Stimulated activated CD8-positive, alpha-beta memory T cell treated with anti-CD3 and anti-CD28 coated beads, Interleukin-12 subunit alpha, Interleukin-12 subunit beta, amount 100 ng/mL, for 24 hours (primary cell): ENCODE results near the gene OLFM1.

ENCODE experiments used
- DNase-seq: peaks from one replicate; pipeline ENCODE4 v3.0.0-alpha.2; 2020; ENCODE audit errors: extremely low read depth

Gene OLFM1

DNA sequence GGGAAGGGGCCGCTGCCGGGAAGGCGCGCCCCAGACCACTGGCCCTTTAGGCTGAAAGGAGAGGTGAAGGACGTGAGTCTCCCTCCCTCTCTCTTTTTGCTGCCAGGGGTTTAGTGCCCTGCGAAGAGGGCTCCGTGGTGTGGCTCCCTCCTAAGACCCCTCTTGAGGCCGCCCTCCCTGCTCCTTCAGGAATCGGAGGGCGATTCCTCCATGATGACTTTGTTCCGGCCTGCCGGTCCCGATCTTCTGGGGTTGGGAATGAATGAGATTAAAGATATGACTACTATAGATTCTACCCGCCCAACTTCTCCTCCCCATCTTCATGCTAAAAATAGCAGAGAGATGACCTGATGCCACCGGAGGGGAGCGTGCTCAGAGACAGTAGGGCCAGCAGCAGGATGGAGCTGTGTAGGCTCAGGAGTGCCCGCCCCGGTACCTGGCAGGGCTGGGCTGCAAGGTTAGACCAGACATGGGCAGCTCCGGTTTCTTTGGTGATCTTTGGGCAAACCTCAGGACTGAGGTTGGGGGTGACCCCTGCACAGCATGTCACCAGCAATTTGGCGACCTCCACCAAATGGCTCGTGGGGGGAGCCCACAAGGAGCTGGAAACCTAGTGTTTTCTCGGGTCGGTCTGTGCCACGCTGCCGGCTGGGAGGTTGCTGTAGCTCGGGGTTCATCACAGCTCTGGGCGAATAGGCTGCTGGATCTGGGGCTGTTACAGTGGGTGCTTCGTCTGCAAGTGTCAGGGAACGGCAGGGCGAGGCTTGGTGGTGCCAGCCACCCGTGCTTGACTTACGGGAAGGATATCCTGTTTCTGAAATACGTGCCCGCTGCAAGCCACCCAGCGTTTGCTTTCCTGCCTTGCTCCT lies 1.7 kb downstream of the OLFM1 start:
- no peak for DNase-seq

DNA sequence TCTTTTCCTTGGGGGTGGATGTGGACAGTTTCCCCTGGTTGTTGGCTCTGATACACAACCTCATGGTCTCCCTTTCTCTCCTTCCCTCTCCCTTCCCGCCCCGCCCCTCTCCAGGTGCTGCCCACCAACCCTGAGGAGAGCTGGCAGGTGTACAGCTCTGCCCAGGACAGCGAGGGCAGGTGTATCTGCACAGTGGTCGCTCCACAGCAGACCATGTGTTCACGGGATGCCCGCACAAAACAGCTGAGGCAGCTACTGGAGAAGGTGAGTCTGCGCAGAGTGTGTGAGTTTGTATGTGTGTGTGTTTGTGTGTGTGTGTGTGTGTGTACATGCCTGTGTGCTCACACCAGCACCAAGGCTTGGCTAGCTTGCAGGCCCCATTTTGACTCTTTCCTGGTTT lies 2.6 kb downstream of the OLFM1 start:
- no peak for DNase-seq

DNA sequence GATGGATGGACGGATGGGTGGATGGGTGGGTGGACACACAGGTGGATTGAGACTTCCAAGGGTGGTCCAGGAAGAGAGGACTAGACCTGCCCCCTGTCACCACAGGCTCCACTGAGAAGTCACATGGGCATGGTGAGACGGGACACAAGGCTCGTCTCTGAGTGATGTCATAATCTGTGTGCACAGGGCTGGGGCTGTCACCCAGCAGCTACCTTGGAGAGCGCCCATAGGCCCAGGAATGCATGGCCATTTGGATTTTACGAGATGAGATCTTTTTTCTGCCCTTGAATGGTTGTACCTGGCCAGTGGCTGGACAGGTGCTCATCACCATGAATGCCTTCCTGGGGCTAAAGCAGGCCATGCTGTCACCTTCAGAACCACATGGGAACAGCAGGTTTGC lies 3.1 kb downstream of the OLFM1 start:
- no peak for DNase-seq

DNA sequence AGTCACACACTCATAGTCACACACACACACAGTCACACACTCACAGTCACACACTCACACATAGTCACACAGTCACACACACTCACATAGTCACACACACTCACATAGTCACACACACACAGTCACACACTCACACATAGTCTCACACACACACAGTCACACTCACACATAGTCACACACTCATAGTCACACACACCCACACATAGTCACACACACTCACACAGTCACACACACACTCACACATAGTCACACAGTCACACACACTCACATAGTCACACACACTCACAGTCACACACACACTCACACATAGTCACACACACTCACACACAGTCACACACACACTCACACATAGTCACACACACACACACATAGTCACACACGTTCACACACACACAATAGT lies 4.1 kb downstream of the OLFM1 start:
- DNase-seq, result no peak

DNA sequence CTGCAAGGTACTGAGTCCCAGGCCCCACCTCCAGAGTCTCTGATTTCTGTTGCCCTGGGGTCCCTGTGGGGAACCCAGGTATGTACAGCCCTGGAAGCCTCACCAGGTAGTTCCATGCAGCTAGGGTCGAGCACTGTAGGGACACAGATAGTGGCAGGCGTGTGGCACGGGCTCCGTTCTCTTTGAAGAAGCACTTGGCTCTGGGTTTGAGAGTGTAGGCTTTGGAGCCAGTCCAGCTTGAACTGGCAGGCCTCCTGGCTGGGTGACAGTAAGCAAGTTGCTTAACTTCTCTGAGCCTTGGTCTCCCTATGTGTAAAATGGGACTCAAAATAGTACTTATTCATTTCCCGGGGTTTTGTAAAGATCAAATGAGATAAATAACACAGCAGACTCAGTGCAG lies 5.6 kb downstream of the OLFM1 start:
- DNase-seq, result no peak

DNA sequence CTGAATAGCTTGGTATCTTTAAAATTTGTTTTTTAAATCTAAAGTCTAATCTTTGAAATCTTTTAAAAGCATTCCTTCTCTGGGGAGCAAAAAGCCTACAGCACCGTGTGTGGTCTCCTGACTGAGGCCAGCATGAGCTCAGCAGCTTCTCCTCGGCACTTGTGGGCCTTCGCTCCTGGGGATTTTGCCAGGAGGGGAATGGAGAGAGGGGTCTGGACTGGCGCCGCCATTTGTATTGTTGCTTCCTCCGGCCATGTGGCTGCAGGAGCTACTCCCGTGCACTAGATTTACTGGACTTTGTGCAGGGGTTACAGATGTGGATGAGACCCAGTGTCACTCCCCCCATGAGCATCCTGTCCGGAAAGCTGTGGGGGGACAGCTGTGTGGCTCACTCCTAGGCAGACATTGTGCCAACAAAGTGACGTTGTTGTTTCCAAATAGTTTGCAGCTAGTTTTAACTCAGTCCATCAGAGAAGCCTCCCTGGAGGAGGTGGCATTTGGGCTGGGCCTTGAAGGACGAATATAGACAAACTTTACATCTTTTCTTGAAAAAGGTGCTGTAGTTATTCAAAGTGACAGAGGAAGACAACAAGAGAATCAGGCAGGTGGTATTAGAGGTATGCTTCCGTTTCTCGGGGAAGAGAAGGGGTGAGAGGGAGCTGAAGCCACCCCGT lies 6.6 kb downstream of the OLFM1 start:
- no peak for DNase-seq

DNA sequence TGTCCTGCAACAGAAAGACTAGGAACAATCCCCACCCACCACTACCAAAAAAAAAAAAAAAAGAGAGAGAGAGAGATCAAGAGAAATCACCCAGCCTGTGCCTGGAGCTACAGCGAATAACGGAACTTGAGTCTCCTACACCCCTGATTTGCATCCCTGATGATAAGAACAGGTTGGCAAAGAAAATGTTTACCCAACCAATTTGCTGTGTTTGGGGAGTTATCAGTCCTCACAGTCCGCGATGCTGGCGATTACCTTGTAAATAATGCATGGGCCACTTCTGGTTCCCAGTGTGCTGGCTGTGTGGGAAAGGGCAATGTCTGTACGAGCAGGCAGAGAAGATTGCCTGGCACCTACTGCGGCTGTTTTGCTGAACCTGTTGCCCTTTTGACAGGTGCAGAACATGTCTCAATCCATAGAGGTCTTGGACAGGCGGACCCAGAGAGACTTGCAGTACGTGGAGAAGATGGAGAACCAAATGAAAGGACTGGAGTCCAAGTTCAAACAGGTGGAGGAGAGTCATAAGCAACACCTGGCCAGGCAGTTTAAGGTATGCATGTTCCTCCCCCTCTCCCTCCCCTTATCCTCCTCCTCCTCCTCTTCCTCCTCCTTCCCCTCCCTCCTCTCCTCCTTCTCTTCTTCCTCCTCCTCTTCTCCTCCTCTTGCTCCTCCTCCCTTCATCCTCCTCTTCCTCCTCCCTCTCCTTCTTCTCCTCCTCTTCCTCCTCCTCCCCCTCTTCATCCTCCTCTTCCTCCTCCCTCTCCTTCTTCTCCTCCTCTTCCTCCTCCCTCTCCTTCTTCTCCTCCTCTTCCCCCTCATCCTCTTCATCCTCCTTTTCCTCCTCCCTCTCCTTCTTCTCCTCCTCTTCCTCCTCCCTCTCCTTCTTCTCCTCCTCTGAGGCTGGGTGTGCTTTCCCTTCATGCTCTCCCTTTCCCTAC lies 8.3 kb downstream of the OLFM1 start:
- DNase-seq, result no peak

DNA sequence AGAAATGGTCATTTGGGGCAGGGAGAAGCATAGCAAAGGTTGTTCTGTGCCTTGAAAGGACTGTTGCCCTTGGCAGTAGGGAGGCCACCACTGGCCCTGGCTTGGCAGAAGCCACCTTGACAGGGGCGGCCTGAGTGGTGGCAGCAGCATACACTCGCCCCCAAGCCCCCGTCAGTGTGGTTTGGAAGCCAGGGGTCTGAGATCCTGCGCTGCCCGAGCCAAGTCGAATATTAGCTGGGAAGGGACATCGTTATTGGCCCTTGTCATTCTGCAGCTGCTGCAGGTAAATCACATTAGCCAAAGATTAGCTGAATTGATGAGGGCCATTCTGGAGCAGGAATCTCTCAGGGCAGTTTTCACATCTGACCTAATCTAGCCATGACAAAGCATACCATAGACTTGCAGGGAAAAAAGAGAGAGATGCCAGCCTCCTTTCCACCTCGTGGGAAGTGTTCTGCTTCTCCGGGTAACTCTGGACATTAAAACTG lies 9.0 kb downstream of the OLFM1 start:
- no peak for DNase-seq

DNA sequence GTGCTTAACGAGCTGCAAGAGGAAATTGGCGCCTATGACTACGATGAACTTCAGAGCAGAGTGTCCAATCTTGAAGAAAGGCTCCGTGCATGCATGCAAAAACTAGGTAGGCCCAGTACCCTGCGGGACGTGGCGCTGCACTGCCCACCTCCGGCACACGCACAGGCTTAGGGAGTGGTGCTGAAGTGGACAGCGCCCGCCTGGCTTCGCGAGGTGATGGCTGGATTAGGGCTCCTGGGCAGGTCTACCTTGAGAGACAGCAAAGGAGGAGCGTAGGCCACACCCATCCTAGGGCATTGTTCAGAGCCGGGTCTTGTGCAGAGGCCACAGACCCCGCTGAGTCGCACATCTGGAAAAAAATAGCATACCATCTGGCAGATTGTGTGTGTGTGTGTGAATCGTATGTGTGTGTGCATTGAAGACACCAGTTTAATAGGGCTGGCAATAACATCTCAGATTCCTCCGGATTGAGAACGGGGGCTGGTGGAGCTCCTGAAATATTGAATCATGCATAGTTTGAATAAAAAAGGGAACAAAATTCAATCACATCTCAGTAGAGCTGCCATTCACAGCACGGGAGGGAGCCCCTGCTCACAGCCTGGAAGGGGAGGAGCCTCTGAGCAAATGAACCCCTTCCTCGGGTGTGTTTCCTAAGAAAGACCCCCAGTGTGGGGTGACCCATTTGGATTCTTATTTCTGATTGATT lies 11.1 kb downstream of the OLFM1 start:
- DNase-seq, result no peak

DNA sequence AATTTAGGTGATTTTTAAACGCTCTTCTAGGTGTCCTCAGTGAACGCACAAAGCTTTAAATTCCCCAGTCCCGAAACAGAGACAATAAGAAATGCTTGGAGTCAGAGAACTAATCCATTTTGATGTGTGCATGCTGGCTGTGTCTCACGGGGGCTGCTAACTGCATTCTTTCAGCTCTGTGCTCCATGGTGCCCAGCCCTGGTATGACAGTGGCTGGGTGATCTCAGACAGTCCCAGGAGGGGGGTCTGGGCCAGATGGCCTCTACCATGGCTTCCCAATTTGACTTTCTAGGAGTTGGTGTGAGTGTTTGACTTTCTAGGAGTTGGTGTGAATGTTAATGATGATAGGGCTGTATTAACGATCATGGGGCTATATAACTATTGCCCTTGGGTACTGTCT lies 12.1 kb downstream of the OLFM1 start:
- no peak for DNase-seq

DNA sequence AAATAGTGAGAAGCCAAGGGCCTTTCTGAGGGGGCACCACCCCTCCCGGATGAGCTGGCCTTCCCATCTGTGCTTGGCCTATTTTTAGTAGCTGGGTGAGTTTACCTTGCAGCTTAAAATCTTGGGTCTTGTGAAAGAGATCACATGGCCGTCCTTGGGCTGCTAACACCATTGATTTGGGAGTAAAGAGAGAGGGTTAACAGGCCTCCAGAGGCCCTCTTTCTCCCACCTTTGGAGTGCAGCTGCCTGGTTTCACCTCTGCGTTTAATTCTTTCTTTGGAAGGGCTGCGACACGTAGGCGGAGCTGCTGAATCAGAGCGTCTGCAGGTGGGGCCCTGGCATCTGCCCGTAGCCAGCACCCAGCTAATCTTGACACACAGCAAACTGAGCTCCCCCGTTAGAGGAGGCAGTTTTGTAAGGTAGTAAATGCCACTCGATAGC lies 12.8 kb downstream of the OLFM1 start:
- no peak for DNase-seq

DNA sequence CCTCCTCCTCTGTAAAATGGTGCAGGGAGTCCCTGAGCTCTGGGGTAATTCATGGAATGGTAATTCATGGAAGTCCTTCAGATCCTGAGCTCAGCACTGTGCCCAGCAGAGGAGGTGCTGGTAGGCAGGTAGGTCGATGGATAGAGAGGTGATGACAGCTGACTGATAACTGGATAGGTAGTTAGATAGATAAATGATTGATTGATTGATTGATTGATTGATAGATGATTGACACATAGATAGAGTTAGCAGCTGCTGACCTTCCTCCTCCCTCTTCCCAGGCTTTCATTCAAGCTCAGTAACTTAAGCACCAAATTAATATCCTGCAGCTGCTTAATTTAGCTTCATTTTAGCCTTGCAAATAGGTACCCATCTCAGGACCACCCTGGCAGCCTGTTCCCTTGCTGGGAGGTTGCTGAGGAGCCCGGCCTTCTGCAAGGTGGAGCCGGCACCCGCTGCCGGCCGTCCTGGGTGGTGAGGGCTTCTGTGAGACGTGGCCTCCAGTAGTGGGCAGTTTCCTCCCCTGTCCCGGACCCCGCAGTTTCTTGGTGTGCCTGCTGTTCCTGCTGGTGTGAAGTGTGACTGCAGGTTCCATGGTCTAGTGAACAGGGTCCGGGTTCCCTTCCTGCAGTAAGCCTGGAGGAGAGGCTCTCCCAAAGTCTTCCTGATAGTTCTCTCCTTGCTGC lies 13.4 kb downstream of the OLFM1 start:
- no peak for DNase-seq

DNA sequence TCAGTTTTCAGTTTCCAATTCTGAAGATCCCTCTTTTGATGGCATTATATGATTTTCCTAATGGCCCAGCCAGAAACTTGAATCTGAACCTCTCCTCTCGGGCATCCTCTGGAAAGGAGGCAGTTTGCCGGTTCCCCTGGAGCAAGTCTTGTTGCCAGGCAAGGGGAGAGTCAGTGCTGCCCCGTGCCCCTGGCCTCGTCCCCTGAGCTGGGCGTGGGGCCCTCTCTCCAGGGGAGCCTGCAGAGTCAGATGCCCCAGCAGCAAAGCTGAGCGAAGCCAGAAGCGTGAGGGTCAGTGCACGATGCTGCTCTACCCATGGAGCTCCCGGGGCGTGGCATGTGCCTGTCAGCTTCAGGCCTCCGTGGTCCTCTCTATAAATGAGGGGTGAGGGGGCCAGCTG lies 14.0 kb downstream of the OLFM1 start:
- DNase-seq, result no peak

DNA sequence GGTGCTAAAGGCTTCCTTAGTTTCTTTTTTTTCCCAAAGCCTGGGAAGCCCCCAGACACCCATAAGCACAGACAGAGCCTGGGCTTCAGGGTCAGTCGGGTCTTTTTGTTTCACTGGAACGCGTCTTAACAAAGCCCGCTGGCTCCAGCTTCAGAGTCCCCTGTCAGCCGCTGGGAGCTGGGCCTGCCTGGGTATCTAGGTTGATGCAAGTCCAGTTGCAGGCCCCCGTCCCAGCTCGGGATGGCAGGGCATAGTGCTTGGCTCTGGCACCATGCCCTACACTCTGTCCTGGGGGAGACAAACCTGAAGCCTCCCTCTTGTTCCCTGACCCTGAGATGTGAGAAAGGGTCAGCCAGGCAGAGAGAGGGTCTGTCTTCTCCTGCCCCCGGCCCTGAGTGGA lies 14.5 kb downstream of the OLFM1 start:
- no peak for DNase-seq

DNA sequence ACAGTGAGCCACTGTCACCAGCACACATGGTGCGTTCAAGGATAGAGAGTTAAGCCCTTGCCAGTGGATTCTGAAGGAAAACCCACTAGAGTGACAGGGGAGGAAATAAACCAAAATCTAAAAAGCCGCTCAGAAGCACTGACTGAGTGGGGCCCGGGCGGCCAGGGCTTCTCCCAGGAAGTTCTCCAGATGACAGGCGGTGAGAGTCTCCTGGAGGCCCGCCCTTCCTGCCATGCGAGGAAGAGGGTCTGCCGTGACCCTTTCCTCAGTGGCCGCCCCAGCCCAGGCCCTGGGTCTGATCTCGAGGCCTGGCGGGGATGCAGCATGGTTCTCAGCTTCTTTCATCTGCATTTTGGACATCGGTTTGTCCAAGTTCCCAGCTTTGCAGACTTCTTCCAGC lies 14.9 kb downstream of the OLFM1 start:
- DNase-seq, result no peak

DNA sequence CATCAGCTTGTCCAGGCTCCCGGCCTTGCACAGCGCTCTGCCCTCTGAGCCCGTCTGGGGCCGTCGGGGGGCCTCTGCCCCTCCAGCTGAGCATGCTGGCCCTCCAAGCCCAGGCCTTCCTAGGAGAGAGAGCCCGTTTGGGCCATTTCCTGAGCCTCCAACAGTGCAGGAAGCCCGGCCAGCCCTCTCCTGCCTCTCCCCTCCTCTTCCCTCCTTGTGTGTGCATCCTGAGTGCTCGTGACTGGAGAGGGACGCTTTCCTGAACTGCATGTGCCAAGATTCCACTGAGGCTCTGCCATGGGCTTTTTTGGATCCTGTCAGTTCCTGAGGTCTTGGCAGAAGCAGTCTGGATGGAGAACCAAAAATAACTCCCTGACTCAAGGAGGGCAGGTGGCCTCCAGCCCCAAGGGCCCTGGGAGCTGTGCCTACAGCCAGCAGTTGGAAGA lies 15.6 kb downstream of the OLFM1 start:
- no peak for DNase-seq

DNA sequence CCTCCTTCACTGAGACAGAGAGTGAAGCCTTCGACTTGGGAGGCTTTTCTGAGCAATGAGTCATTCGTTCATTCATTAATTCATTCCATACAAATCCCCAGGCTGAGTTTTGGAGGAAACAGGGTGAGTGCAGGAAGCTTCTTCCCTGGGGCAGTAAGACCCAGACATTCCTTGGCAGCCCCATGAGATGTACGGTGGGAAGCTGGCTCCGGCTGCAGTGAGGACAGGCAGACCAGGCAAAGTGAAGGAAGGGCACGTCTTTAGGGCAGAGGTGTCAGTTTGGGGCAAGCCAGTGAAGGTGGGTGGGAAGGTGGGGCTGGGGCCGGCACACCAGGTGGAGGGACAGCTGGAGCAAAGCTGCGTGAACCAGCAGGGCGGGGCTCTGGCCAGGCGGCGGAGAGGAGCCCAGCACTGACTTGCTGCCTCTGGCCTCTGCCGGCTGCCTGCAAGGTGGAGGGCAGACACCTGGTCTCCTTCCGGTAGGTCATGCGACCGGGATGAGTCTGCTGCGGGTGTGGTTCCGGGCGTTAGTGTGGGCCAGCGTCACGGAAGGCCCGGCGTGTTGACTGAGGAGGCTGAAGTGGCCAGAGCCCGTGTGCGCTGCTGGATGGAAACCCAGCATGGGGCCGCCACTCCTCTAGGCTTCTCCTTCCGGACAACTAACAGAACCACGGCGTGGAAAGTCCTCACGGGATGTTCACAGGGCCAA lies 16.6 kb downstream of the OLFM1 start:
- DNase-seq, result no peak

DNA sequence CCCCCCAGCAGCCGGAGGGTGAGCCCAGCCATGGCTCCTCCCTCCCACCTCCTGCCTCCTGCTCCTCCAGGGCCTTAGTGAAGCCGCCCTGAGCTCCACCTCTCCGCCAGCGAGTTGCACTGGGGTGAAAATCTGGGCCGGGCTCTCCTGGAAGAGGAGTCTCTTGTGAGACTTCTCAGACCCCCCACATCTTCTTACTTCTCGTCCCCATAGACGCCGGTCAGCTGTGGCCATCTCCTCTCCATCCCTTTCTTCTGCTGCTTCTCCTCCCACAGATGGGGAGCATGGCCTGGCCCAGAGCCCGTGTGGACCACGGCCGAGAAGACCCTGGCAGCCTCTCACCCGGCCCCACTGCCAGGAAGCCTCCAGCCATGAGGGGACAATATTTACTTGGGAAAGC lies 17.3 kb downstream of the OLFM1 start:
- no peak for DNase-seq

DNA sequence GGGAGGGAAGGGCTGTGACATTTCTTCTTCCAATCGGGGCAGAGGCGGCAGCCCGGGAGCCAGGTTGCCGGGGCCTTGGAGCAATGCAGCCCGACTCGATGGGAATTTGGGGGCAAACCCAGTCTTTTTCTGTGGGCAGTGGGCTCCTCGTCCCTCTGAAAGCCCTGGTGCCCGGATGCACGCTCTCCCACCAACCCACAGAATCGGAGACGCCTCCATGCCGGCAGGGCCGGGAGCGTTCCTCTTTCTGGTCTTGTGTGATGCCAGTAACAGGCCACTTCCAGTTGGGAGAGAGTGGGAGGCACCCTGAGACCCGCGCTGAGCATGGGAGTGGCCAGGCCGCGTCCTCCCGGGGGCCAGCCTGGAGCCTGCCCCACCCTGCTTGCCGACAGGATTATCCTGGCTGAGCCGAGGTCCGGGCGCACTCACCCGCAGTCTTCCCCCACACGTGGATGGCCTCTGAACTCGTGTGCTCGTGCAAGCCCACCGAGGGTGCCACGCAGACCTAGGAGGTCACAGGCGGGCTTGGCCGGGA lies 17.8 kb downstream of the OLFM1 start:
- DNase-seq, result no peak

DNA sequence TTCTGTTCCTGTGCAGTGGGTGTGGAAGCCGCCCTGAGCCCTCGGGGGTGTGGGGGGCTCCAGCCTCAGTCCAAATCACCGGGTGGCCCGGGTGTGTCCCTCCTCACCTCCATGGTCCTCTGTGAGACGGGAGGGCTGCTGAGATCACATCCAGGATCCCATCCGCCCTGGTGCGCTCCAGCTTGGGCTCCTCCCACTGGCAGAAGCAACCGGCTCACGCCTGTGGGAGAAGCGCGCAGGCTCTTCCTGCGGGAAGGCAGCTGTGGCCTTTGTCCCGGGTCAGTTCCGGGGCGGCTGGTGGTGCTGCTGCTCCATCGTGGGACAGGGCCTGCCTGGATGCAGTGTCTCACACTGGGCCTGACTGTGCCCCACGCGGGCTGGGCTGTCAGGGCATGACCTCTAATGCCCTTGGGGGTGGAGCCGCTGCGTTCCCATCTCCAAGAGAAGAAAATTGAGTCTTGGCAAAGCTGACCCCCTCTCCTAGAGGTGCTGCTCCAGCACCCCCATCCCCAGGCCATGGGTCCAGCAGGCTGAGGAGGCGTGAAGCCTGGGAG lies 18.5 kb downstream of the OLFM1 start:
- no peak for DNase-seq
